ENCODE measurements around the gene IWS1.
"Not testable (repeated sequence)": the region's sequence is repeated elsewhere in the genome, so short reads cannot be mapped to it uniquely, and the experiment has no call there.

Gene IWS1

DNA sequence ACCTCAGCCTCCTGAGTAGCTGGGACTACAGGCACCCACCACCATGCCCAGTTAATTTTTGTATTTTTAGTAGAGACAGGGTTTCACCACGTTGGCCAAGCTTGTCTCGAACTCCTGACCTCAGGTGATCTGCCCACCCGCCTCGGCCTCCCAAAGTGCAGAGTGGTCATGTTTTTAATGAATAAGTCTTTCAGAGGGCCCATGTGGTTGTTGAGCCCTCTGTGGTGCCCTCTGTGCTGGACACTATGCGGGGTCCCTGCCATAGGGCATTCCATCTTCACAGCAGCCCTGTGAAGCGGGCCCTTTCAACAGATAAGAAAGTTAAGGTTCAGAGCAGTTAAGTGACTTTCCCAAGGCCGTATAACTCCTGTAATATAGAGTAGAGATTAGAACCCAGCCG is 35.1 kb upstream of the IWS1 start:
- in situ Hi-C loops (cut with HindIII; ENCODE audit: low sequenced_read_pairs): no loop called here

DNA sequence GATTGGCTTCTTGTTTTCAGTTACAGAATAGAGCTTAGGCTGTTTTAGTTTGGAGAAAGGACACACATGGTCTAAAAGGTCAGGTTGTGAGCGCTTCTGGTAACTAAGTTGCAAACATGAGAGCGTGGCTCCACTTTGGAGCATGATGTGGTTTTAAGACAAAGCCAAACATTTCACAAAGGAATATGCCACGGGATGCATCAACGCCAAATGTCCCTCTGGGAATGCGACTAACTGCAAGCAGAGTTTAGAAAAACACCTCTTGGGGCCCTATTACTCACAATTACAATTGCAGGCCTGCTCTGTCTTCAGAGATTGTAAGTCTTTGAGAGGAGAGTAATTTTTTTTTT is 34.6 kb upstream of the IWS1 start:
- in situ Hi-C loops (cut with HindIII; ENCODE audit: low sequenced_read_pairs): no loop called here

DNA sequence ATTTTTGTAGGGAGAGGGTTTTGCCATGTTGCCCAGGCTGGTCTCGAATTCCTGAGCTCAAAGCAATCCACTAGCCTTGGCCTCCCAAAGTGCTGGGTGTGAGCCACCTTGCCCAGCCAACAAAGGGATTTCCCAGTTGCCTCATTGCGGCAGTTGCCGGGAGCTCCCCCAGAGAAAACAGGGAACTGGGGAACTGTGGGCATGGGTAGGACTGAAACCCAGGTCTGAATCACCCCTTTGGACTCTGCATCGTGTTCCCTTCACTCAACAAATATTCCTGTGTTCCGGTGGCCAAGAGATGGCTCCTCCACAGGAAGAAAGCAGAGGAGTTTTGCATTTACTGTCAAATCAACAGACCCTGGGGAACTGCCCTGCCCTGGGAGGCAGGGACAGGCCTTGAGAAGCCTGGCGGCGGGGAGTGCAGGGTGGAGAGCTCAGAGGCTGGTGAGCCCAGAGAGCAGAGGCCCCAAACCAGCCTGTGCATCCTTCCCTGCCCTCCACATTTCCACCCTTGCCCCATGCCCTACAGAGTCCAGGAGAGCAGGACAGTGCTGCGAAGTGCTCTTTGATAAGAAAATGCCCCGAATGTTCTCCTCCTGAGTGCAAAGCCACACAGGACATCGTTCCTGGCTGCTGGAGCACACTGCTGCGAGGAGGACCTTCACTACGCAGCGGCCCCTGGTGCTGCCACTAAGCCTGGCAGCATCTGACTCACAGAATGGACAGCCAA is 34.1 kb upstream of the IWS1 start:
- in situ Hi-C loops (cut with HindIII; ENCODE audit: low sequenced_read_pairs): no loop called here

DNA sequence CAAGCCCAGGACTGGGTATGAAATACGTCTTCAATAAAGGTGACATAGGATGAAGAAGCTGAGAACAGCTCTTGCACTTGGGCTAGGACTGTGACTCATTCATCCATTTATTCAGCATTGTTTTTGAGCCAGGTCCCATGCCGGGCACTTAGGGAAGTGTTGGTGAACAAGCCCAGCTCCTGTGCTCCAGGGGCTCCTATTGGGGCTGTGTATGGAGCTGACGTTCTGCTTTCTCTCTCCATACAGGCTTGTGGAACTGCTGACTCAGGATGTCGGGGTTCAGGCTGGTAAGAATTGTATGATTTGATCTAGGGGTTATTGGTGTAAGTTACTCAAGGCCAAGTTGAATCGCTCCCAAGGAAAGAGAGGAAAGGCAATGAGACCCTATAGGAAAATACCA is 33.2 kb upstream of the IWS1 start:
- in situ Hi-C loops (cut with HindIII; ENCODE audit: low sequenced_read_pairs): no loop called here

DNA sequence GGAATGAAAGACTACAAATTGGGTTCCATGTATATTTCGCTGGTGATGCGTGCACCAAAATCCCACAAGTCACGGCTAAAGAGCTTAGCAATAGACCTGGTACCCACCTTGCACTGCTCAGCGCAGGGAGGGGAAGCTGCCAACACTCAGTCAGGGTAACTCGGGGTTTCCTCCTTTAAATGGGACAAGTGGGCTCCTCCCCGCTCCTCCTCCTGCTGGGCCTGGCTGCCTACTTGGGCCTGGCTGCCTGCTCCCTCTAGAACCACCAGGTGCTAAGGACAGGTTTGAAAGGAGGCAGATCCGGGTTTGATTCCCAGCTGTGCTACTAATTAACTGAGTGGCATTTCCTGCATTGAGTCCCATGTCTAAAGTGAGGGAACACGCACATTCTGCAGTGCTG is 32.6 kb upstream of the IWS1 start:
- in situ Hi-C loops (cut with HindIII; ENCODE audit: low sequenced_read_pairs): no loop called here

DNA sequence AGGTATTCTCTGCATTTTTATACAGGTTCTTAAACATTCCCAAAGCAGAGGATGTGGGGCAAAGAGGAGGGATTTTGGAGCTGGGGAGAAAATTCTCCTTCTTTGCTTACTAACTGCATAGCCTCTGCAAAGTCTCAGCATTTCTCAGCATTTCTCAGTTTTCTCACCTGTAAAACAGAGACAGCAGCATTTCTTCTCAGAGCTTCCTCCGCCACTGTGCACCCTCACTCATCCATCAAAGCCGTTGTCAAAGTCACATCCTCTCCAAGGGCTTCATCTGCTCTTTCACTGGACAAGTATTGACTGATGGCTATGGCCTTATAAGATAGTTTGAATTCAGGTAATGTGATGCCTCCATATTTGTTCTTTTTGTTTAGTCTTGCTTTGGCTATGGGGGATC is 26.6 kb upstream of the IWS1 start:
- in situ Hi-C loops (cut with HindIII; ENCODE audit: low sequenced_read_pairs): no loop called here

DNA sequence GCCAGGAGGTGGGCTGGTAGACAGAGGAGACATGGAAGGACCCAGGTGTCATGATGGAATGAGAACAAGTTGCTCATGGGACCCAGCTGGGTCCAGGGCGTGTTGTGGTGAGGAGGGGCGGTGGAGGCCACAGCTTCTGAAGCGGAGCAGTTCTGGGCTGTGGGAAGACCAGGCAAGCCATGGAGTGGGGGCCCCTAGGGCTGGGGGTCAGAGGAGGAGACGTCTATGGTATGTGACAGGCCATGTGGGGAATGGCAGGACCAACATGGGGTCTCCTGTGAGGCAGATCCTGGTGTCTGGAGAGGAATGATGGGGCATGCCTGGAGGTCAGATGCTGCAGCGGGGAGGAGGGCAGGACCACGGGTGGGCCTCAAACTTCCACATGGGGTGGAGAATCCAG is 26.0 kb upstream of the IWS1 start:
- in situ Hi-C loops (cut with HindIII; ENCODE audit: low sequenced_read_pairs): no loop called here

DNA sequence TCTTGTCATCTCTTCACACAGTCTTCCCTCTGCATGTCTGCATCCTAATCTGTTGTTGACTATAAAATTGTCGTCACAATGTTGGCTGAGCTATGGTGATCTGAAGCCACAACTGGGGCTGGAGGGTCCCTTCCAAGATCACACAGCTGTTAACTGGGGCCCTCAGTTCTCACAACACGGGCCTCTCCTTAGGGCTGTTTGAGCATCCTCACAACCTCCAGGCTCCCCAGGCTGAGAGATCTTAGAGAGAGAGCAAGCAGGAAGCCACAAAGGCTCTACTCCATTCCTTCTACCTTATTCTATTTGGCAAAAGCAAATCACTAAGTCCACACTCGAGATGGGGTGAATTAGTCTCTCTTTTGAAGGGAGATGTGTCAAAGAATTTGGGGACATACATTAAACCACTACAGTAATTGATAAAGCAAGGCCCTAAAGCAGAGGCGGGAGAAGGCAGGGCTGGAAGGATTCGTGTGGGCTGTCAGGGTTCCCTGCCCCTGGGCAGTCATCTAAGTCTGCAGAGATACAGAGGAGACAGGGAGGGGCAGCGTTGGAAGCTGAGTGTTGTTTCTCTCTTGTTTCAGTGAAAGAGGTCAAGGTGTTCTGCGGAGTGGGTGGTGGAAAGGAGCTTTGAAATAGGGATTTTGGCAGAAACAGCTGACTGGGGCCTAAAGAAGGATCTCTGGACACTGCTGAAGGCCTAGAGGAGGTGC is 25.1 kb upstream of the IWS1 start:
- in situ Hi-C loops (cut with HindIII; ENCODE audit: low sequenced_read_pairs): no loop called here

DNA sequence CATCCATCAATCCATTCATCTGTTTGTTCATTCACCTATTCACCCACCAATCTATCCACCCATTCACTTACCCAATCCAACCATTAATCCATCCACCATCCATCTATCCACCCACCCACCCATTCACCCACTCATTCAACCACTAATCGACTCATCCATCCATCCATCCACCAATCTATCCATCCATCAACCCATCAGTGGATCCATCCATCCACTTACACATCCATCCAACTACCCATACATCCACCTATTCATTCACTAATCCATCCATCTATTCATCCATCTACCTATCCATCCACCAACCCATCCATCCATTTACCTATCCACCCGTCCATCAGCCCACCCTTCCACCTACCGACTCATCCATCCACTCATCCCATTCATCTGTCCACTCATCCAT is 20.5 kb upstream of the IWS1 start:
- in situ Hi-C loops (cut with HindIII; ENCODE audit: low sequenced_read_pairs): no loop called here

DNA sequence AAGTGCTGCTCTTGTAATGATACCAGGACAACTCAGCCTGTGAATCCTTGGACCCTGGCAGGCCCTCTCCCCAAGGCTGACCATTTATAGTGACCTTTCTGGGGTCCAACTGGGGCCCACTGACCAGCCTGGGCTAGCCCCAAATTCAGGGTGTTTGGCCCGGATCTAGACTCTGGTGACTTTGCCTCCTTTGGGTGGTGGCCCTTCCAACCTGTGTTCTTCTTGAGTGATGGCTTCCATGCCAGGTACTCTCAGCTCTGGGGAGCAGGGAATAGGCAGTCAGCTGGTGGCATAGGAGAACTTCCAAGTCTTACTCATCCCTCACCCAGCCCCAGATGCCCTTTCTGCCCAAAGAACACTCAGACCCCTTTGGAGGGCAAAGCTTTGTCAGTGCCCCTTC is 19.5 kb upstream of the IWS1 start:
- in situ Hi-C loops (cut with HindIII; ENCODE audit: low sequenced_read_pairs): no loop called here

DNA sequence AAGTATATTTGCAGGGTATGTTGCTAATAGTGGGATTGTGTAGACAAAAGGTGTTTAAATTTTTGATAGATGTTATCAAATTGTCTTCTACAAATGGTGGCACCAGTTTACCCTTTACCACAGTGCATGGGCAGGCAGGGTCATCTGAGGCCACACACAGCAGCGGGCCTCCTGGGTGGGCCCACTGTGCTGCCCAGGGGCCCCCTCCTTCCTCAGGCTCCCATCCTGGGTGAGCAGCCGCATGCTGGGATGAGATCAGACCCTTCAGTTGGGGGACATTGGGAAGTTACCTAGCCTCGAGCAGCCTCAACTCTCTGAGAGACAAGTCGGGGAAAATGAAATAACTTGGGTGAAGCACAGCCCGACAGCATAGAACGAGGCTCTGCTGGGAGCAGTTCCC is 18.9 kb upstream of the IWS1 start:
- in situ Hi-C loops (cut with HindIII; ENCODE audit: low sequenced_read_pairs): no loop called here

DNA sequence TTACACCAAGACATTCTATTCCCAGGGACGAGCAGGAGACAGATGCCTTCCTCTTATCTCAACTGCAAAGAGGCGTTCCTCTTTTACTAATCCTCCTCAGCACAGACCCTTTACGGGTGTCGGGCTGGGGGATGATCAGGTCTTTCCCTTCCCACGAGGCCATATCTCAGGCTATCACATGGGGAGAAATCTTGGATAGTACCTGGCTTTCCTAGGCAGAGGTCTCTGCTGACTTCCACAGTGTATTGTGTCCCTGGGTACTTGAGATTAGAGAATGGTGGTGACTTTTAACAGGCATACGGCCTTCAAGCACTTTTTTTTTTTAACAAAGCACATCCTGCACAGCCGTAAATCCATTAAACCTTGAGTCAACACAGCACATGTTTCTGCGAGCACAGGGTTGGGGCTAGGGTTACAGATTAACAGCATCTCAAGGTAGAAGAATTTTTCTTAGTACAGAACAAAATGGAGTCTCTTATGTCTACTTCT is 16.8 kb upstream of the IWS1 start:
- in situ Hi-C loops (cut with HindIII; ENCODE audit: low sequenced_read_pairs): not testable (repeated sequence)

DNA sequence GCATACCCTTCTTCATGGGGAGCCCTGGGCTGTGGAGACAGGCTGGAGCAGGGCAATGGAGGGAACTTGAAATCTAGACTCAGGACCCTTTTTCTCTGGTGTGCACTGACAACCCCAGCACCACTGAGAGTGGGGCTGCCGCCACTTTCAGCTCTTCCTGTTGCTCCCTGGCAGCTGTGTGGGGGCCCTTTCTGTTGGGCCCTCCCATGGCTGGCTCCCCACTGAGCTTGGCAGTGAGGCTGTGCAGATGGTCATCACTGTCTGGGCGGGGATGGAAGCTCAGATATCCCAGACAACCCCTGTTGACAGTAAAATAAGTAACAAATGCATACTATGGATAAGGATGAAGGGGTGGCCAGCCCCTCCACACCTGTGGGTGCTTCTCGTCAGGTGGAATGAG is 15.9 kb upstream of the IWS1 start:
- in situ Hi-C loops (cut with HindIII; ENCODE audit: low sequenced_read_pairs): no loop called here

DNA sequence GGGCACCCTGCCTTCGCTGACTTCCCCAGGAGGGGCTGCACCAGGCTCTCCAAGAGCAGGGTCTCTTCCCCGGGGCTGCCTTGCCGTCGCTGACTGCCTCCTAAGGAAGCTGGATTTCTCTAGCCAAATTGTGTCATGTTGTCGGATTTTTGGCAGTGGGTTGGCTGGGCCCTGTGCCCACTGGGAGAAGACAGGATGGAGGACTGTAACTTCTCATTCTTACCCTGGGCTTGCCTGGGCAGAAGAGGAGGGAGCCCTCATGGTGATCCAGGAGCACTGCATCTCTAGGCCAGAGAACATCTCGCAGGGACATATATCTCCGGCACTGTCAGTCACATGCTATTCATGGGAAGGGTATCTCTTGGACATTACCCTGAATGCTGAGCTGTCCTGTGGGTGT is 15.5 kb upstream of the IWS1 start:
- in situ Hi-C loops (cut with HindIII; ENCODE audit: low sequenced_read_pairs): no loop called here

DNA sequence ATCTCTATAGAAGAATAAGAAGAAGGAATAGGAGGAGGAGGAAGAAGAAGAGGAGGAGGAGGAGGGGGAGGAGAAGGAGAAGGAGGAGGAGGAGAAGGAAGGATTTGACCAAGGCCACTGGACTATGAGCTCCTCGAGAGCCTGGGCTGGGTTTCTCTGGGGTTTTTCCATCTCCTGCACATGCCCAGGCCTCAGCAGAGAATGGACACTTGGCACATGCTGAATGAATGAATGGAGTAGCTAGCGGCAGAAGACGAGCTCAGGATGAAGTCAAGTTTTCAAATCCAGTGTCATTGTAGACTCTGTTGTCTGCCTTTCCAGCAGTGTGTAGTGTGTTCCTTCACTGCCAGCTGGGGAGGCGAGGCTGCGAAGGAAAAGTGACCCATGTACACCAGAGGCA is 11.4 kb upstream of the IWS1 start:
- in situ Hi-C loops (cut with HindIII; ENCODE audit: low sequenced_read_pairs): no loop called here

DNA sequence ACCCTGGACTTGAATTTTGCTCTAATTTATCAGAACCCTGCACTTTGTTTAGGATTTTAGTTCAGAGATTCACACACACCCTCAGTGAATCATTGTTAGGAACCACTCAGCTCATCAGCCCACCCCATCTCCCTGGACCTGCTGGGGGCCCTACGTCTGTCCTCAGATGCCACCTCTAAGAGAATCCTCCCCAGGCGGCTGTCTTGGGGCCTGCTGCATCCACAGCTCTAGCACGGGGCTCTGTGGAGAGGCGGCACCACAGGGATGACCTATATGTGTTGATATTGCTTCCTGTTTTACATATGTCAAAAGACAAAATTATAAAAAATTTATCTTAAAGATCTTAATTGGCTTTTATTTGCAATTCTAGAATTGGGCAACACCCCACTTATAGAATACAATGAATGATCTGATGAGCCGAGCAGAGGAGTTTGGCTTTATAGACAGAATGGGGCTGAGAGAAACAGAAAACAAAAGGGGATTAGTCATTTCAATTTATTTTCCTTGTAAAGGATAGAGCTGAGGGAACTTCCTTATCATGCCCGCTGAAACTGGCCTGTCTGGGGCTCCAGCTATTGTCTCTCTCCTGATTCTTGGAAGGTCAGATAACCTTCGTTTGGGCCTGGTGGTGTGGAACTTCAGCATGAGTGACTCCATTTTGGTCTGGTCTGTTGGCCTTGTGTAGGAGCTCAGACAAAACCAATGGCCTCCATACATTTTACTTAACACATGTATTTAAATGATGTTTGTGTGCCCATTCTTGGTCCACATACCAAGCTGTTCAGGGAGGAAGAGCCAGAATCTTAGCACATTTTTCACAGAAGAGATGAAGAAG is 10.6 kb upstream of the IWS1 start:
- in situ Hi-C loops (cut with HindIII; ENCODE audit: low sequenced_read_pairs): no loop called here

DNA sequence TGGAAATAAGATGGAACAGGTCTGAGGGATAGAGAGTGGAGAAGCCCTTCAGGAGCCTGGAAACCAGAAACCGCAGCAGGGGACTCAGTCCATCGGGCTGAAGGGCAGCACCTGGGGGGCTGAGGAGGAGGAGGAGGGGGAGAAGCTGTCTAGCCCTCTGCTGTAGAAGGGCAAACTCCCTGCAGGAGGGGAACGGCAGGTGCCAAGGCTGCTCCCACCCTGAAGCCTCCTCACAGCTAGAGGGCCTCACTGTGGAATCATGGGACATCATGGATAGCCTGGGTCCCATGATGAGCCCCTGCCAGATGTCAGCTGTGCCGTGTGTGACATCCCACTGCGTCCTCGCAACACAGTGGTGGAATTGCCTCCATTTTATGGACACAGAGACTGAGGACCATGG is 9.6 kb upstream of the IWS1 start:
- in situ Hi-C loops (cut with HindIII; ENCODE audit: low sequenced_read_pairs): no loop called here

DNA sequence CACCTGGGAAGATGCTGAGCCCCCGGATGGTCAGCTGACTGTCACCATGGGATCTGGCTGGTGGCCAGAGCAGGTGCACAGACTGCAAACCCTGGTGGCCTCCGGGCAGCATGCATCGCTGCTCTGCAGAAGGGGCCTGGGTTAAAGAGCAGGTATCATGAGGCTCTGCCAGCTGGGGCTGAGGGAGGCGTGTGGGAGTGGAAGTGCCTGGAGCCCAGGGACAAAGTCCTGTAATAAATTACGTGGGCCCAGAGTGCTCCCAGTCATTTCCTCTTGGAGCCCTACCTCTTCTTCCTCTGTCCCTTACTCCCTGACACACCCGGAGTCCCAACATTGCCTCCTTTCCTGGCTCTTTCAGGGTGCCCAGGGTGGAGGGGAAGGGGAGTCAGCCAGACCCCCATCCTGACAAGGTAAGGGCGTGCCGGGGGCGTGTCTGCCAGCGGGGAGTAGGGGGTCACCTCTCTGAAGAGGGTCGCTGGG is 9.2 kb upstream of the IWS1 start, which contains the start of gene MYO7B:
MYO7B (plus strand) TSS at position 262 of the 480 bp plus-strand sequence. CDS start 24,040 bp downstream, outside the sequence.
- in situ Hi-C loops (cut with HindIII; ENCODE audit: low sequenced_read_pairs): no loop called here

DNA sequence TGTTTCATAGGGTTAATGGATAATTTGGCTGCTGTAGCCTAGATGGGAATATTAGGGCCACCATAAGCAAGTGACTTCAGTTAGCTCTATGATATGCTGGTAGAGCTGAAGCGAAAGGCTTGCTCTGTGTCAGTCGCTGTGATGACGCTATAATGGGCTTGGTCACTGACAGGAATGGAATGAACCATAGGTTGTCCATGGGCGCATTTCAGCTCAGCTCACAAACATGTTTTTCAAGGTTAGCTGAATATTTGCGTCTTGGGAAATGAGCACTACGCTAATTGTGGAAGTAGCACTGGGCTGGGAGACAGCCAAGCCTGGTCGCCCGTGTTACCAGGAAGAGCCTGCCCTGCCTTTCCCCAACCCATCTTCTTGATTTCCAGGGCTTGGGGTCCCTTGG is 6.0 kb upstream of the IWS1 start:
- in situ Hi-C loops (cut with HindIII; ENCODE audit: low sequenced_read_pairs): no loop called here

DNA sequence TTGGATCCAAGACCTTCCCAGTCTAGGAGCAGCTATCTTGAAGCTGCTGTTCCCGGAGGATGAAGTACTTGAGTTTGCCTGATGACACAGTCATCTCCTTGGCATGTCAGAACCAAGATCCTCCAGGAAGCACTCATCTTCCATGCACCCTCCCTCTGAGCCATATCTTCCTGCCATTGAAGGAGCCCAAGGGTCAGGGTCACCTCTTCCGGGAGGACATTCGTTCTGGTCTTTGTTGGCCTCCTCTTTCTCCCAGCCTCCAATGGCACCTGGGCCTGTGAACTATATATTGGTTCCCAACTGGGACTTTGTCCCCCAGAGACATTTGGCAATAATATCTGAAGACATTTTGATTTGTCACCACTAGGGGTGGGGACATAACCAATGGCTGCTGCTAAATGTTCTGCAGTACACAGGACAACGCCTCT is 4.9 kb upstream of the IWS1 start:
- in situ Hi-C loops (cut with HindIII; ENCODE audit: low sequenced_read_pairs): no loop called here

Data from DLD1 (cell line).